GM12891 (cell line): Measurements from ENCODE around the gene TBX18.

Source experiments
- POLR2A ChIP-seq: IDR thresholded peaks from 2 replicates; pipeline ENCODE4 v1.6.1; 2011; ENCODE audit warnings: low read depth, low read length, control low read depth
- POLR2AphosphoS5 ChIP-seq: IDR thresholded peaks from 2 replicates; pipeline ENCODE4 v1.6.1; 2011; ENCODE audit warnings: low read depth, low read length, control low read depth

DNA sequence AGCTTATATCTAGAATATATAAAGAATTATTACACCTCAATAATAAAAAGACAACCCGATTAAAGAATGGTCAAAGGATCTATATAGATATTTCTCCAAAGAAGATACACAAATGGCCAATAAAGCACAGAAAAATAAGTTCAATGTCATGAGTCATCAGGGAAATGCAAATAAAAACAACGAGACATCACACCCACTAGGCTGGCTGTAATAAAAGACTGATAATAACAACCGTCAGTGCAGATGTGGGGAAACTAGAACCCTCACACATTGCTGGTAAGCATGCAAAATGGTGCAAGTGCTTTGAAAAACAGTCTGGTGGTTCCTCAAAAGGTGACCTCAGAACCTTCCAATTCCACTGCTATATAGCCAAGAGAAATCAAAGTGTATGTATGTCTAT is 33.0 kb downstream of the TBX18 start:
- TF ChIP-seq POLR2AphosphoS5 (no peak), POLR2A (no peak)
